22Rv1 (cell line): ENCODE measurements around the gene ITPK1.

Source experiments
- H3K27ac ChIP-seq: fragments of 450-650 bp; 2 replicates; pipeline ENCODE4 v1.5.1; 2017
- CTCF ChIP-seq: fragments of 450-650 bp; IDR thresholded peaks from 2 replicates; pipeline ENCODE4 v1.5.1; 2017; ENCODE audit warnings: mild to moderate bottlenecking
- ZFX ChIP-seq: fragments of 450-650 bp; IDR thresholded peaks from 2 replicates; pipeline ENCODE4 v1.6.1; 2017; ENCODE audit warnings: antibody characterized with exemption, borderline replicate concordance

Gene ITPK1

GRCh38 chr14:93092606-93093556 is 22.8 kb downstream of the ITPK1 start:
- TF ChIP-seq CTCF (no peak), ZFX (no peak)
- no peak overlapping the region for H3K27ac ChIP-seq

GRCh38 chr14:93091666-93092065 is 24.1 kb downstream of the ITPK1 start:
- TF ChIP-seq ZFX (no peak), CTCF (no peak)
- no peak overlapping the region for H3K27ac ChIP-seq

GRCh38 chr14:93090826-93091555 is 24.7 kb downstream of the ITPK1 start:
- TF ChIP-seq CTCF (no peak), ZFX (no peak)
- no peak overlapping the region for H3K27ac ChIP-seq

- H3K27ac ChIP-seq: no peak overlapping the region
- no peak for TF ChIP-seq CTCF
- no peak for TF ChIP-seq ZFX
Observed at GRCh38 chr14:93089521-93090269, 26.0 kb downstream of the ITPK1 start.

GRCh38 chr14:93086441-93087055 is 29.2 kb downstream of the ITPK1 start:
- H3K27ac ChIP-seq: no peak overlapping the region

GRCh38 chr14:93085911-93086310 is 29.8 kb downstream of the ITPK1 start:
- TF ChIP-seq CTCF: no peak
- no peak for TF ChIP-seq ZFX
- H3K27ac ChIP-seq: no peak overlapping the region

More at GRCh38 chr14:93086441-93087055, 29.2 kb downstream of the ITPK1 start:
- TF ChIP-seq CTCF (no peak), ZFX (no peak)
